HepG2 (cell line): ENCODE measurements around the gene MRGPRG. TPM values are rescaled to one million over a fixed set of nuclear protein-coding genes. Genes with fewer than 3 reads are reported as not detected.

Experiments
- ATAC-seq: fragments of 200-7000 bp; cut with Tn5 transposase; 3 replicates; pipeline ENCODE4 v1.9.1; 2020; ENCODE audit warnings: mild to moderate bottlenecking, moderate library complexity
- BruUV-seq: library from RNA; stranded (reverse); fragments of 400-500 nt; replicated peaks from 2 replicates; lab custom pipeline; 2021; lab: Mats Ljungman, UMichigan
- CTCF ChIA-PET: fragments of 300-600 bp; formaldehyde crosslinking; extraction: SDS; loops from one replicate; lab custom pipeline; 2021; ENCODE audit warnings: low total read pairs, inconsistent platforms, low intra/inter-chr PET ratio; lab: Yijun Ruan, JAX
- POLR2A ChIA-PET: fragments of 350-600 bp; sonication (Branson Sonifier 250); formaldehyde crosslinking; loops from one replicate; lab custom pipeline; 2020; ENCODE audit warnings: antibody characterized with exemption, inconsistent platforms; lab: Yijun Ruan, JAX
- DNase-seq: peaks from one replicate; pipeline ENCODE4 v3.0.0-alpha.2; 2015; ENCODE audit warnings: low spot score
- FAIRE-seq: peaks from 3 replicates; lab custom pipeline; 2011; peaks lifted over from hg19 to GRCh38; lab: Jason Lieb, UNC
- H2AFZ ChIP-seq: one replicate; pipeline ENCODE4 v1.6.1; 2011; ENCODE audit warnings: low read length, inconsistent platforms
- H3K27ac ChIP-seq: fragments of 300-600 bp; 3 replicates; pipeline ENCODE4 v1.8.0; 2011; ENCODE audit warnings: mixed run types, mild to moderate bottlenecking, mixed read lengths, low read length, inconsistent platforms; ENCODE audit not compliant: insufficient read depth; ENCODE audit errors: extremely low read length
- H3K27me3 ChIP-seq, 2 experiments: fragments of 200-600 bp in 1 of 2; 2 replicates in 1 of 2; 3 replicates in 1 of 2; pipeline versions ENCODE4 v1.6.0 to v1.8.0; 2011; ENCODE audit warnings: low read length in 2 of 2, mild to moderate bottlenecking in 2 of 2, moderate library complexity in 2 of 2, inconsistent platforms in 1 of 2; ENCODE audit not compliant: insufficient read depth in 2 of 2, control insufficient read depth in 1 of 2
- H3K36me3 ChIP-seq, 2 experiments: fragments of 200-600 bp in 1 of 2; replicated peaks in 1 of 2; 2 replicates in 1 of 2; 3 replicates in 1 of 2; pipeline versions ENCODE4 v1.5.1 to v1.8.0; 2011; ENCODE audit warnings: low read length in 2 of 2, inconsistent platforms in 1 of 2; ENCODE audit not compliant: insufficient read depth in 2 of 2, control insufficient read depth in 1 of 2
- H3K4me1 ChIP-seq: 2 replicates; pipeline ENCODE4 v1.5.1; 2012; ENCODE audit warnings: low read length, inconsistent platforms; ENCODE audit not compliant: insufficient read depth
- H3K4me2 ChIP-seq: 2 replicates; pipeline ENCODE4 v1.6.0; 2011; ENCODE audit warnings: low read depth, low read length, inconsistent platforms
- H3K4me3 ChIP-seq, 3 experiments: fragments of 200-600 bp in 1 of 3; sonication (generic), shearing (Covaris generic) in 1 of 3; replicated peaks in 1 of 3; 2 replicates each; pipeline ENCODE4 v1.5.1; 2011 to 2016; ENCODE audit warnings: low read length in 3 of 3, inconsistent platforms in 2 of 3, low read depth in 2 of 3, mild to moderate bottlenecking in 2 of 3, control low read depth in 1 of 3, mixed read lengths in 1 of 3; ENCODE audit not compliant: insufficient read depth in 1 of 3
- H3K79me2 ChIP-seq: one replicate; pipeline ENCODE4 v1.6.1; 2011; ENCODE audit warnings: low read length, inconsistent platforms; ENCODE audit not compliant: insufficient read depth
- H3K9ac ChIP-seq: 2 replicates; pipeline ENCODE4 v1.6.0; 2011; ENCODE audit warnings: mild to moderate bottlenecking, low read depth, low read length, inconsistent platforms; ENCODE audit not compliant: insufficient read depth
- H3K9me3 ChIP-seq: 2 replicates; pipeline ENCODE4 v1.5.1; 2012; ENCODE audit warnings: mild to moderate bottlenecking, low read length
- H4K20me1 ChIP-seq: 2 replicates; pipeline ENCODE4 v1.6.0; 2011; ENCODE audit warnings: inconsistent platforms, mild to moderate bottlenecking, low read length, moderate library complexity; ENCODE audit not compliant: insufficient read depth
- CREB1 ChIP-seq, 2 experiments: fragments of 450-650 bp in 1 of 2; IDR thresholded peaks; 2 replicates each; pipeline ENCODE4 v1.6.1; 2016 to 2017; ENCODE audit warnings: control low read depth in 1 of 2, mild to moderate bottlenecking in 1 of 2, missing compliant biosample characterization in 1 of 2, missing genetic modification characterization in 1 of 2
- GABPA ChIP-seq, 2 experiments: IDR thresholded peaks; 2 replicates each; pipeline ENCODE4 v1.6.1; 2011 to 2016; ENCODE audit warnings: low read depth in 2 of 2, low read length in 1 of 2, missing biosample characterization in 1 of 2, missing genetic modification characterization in 1 of 2
- HOXA5 ChIP-seq: sonication (generic); formaldehyde crosslinking; IDR thresholded peaks from 2 replicates; pipeline ENCODE4 v1.4.0; 2020; ENCODE audit warnings: missing genetic modification reagents
- PCBP2 ChIP-seq: fragments of 200-400 bp; formaldehyde crosslinking; optimal IDR thresholded peaks from 2 replicates; pipeline ENCODE3; 2018; ENCODE audit warnings: low read length, low read depth; ENCODE audit not compliant: poor library complexity, severe bottlenecking
- PRPF4 ChIP-seq: fragments of 200-400 bp; formaldehyde crosslinking; IDR thresholded peaks from 2 replicates; pipeline ENCODE4 v1.6.1; 2016; ENCODE audit warnings: low read length, low read depth; ENCODE audit not compliant: poor library complexity, severe bottlenecking
- RFXANK ChIP-seq: IDR thresholded peaks from 2 replicates; pipeline ENCODE4 v1.6.1; 2016
- RFXAP ChIP-seq: sonication (generic); formaldehyde crosslinking; IDR thresholded peaks from 2 replicates; pipeline ENCODE4 v1.4.0; 2020; ENCODE audit warnings: missing genetic modification reagents, borderline replicate concordance
- ZNF614 ChIP-seq: IDR thresholded peaks from 2 replicates; pipeline ENCODE4 v1.6.1; 2018; ENCODE audit warnings: missing biosample characterization, missing genetic modification reagents, inconsistent platforms, borderline replicate concordance
- ZNF619 ChIP-seq: sonication (generic); formaldehyde crosslinking; IDR thresholded peaks from 2 replicates; pipeline ENCODE4 v1.4.0; 2020; ENCODE audit warnings: mild to moderate bottlenecking, missing genetic modification reagents
- WGBS: methylation state at CpG from one replicate; pipeline ENCODE4 v1.1.6; 2017; ENCODE audit warnings: low lambda C conversion rate; 5-methylcytosine and 5-hydroxymethylcytosine counted together
- in situ Hi-C: cut with HindIII; loops from 2 replicates; pipeline ENCODE4 v1.10.0; 2017; ENCODE audit warnings: low pct_unique_long_range_greater_than_20kb; ENCODE audit not compliant: extremely low pct_ligation_motif_present
- intact Hi-C: fragments of 100-400 bp; cut with micrococcal nuclease; formaldehyde crosslinking; loops from one replicate; pipeline ENCODE4 v1.10.0; 2022; ENCODE audit not compliant: unreplicated experiment
- polyA plus RNA-seq, 8 experiments: library from polyadenylated mRNA; depleted of rRNA in 3 of 8; stranded (reverse) in 7 of 8; unstranded in 1 of 8; fragments of >200 nt; fragmentation: Illumina TruSeq in 4 of 8; extraction: Trizol in 4 of 8; gene quantifications; 2 replicates each; pipeline versions ENCODE4 v1.2.1 to v1.2.3, GENCODE V29; 2011 to 2016; ENCODE audit warnings: low read depth in 4 of 8, missing spikeins in 1 of 8, mixed read lengths in 1 of 8; ENCODE audit not compliant: insufficient read depth in 1 of 8
- total RNA-seq, 5 experiments: library from RNA; depleted of rRNA; stranded (reverse); fragments of >200 nt; fragmentation: Illumina TruSeq; extraction: Trizol; gene quantifications; 2 replicates each; pipeline ENCODE4 v1.2.3, GENCODE V29; 2016; ENCODE audit warnings: low read depth in 1 of 5
- TF ChIP-seq, protein P1 (sequence below): IDR thresholded peaks from 2 replicates; pipeline ENCODE4 v1.4.0; 2020; ENCODE audit warnings: mild to moderate bottlenecking, missing genetic modification reagents
- TF ChIP-seq, protein P2 (sequence below): IDR thresholded peaks from 2 replicates; pipeline ENCODE4 v1.6.1; 2016; ENCODE audit warnings: mild to moderate bottlenecking, missing biosample characterization, missing genetic modification reagents

Gene MRGPRG
- total and polyA plus RNA-seq, 2 of the 13 experiments (the other 11 are each of a cell fraction or from before 2014, with no cell fraction given): not detected

DNA sequence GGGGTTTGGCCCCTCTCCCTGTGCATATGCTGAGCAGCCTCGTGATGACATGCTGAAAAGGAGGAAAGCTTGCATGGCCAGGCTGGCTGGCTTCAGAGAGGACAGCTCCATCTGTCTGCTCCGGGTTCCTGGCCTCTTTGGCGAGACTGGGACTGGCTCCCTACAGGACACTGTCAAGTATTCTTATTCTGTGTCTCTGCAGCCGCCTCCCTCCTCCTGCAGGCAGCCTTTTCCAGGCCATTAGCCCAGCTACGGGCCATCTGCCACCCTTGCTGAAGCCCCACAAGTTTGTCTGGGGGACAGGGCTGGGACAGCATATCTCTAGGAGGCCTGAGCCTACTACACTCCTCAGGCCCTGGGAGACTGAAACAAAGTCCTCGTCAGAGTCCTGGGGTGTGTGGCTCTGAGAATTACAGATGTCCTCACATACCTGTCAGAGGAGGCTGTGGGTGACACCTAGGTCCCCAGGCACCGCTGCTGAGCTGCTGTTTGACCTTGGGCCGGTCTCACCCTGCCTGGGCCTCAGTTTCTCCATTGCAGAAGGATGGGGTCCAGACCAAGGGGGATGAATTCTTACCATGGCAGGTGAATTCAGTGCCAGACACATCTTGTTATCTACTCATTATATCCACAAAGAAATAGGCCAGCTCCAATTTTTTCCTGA is 11.0 kb downstream of the MRGPRG start:
- 0% methylated on average over 2 of the region's 8 CpGs for WGBS
- H3K4me1 ChIP-seq: no peaks in the 10 kb centered on the region
- POLR2A ChIA-PET: no interaction called here
- no peak overlapping the region for H3K9ac ChIP-seq
- ATAC-seq (no peak), DNase-seq (no peak), FAIRE-seq (no peak)
- no peaks in the 10 kb centered on the region for H3K79me2 ChIP-seq
- H2AFZ ChIP-seq: no peak overlapping the region
- no peaks in the 10 kb centered on the region for H3K9me3 ChIP-seq
- H3K4me3 ChIP-seq: no peak overlapping the region
- H3K36me3 ChIP-seq: no peaks in the 10 kb centered on the region
- no TSS peak for BruUV-seq
- no peak overlapping the region for H3K27ac ChIP-seq
- no peak overlapping the region for H3K4me2 ChIP-seq
- peaks cover 7 to 31% of the 10 kb centered on the region in 2 experiments; a peak in 4 of 5 replicates for H3K27me3 ChIP-seq
- TF ChIP-seq ZNF614 (CRISPR knock-in tag) (no peak), PCBP2 (no peak)
- intact Hi-C loops (no loop called here), in situ Hi-C loops (no loop called here)
- CTCF ChIA-PET: no interaction called here
- no peaks in the 10 kb centered on the region for H4K20me1 ChIP-seq

- 53% methylated on average over 1 of the region's 1 CpG for WGBS
These were observed 11.8 kb downstream of the MRGPRG start for GRCh38 chr11:3206922-3207204.

More at GRCh38 chr11:3206922-3207204, 11.8 kb downstream of the MRGPRG start:
- Histone ChIP-seq H3K9me3 (no peaks in the 10 kb centered on the region), H3K4me1 (no peaks in the 10 kb centered on the region), H3K9ac (no peak overlapping the region), H3K27me3 (peaks cover 9 to 39% of the 10 kb centered on the region in 2 experiments; a peak in 4 of 5 replicates), H3K4me2 (no peak overlapping the region), H3K36me3 (no peaks in the 10 kb centered on the region), H3K27ac (no peak overlapping the region), H3K79me2 (no peaks in the 10 kb centered on the region), H4K20me1 (no peaks in the 10 kb centered on the region), H2AFZ (no peak overlapping the region), H3K4me3 (no peak overlapping the region)
- intact Hi-C loops (no loop called here), in situ Hi-C loops (no loop called here)
- DNase-seq (no peak), FAIRE-seq (no peak)
- ChIA-PET POLR2A (no interaction called here), CTCF (no interaction called here)
- BruUV-seq: no TSS peak
- TF ChIP-seq, protein P1, sequence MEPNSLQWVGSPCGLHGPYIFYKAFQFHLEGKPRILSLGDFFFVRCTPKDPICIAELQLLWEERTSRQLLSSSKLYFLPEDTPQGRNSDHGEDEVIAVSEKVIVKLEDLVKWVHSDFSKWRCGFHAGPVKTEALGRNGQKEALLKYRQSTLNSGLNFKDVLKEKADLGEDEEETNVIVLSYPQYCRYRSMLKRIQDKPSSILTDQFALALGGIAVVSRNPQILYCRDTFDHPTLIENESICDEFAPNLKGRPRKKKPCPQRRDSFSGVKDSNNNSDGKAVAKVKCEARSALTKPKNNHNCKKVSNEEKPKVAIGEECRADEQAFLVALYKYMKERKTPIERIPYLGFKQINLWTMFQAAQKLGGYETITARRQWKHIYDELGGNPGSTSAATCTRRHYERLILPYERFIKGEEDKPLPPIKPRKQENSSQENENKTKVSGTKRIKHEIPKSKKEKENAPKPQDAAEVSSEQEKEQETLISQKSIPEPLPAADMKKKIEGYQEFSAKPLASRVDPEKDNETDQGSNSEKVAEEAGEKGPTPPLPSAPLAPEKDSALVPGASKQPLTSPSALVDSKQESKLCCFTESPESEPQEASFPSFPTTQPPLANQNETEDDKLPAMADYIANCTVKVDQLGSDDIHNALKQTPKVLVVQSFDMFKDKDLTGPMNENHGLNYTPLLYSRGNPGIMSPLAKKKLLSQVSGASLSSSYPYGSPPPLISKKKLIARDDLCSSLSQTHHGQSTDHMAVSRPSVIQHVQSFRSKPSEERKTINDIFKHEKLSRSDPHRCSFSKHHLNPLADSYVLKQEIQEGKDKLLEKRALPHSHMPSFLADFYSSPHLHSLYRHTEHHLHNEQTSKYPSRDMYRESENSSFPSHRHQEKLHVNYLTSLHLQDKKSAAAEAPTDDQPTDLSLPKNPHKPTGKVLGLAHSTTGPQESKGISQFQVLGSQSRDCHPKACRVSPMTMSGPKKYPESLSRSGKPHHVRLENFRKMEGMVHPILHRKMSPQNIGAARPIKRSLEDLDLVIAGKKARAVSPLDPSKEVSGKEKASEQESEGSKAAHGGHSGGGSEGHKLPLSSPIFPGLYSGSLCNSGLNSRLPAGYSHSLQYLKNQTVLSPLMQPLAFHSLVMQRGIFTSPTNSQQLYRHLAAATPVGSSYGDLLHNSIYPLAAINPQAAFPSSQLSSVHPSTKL (CRISPR knock-in tag): no peak
- TF ChIP-seq GABPA (IDR thresholded peaks at IDR 0.05; ENCODE audit: low read depth, low read length) (no peak), GABPA (CRISPR knock-in tag; IDR thresholded peaks at IDR 0.05; ENCODE audit: low read depth) (no peak), CREB1 (IDR thresholded peaks at IDR 0.05) (peak; percentile 85), CREB1 (CRISPR knock-in tag; IDR thresholded peaks at IDR 0.05) (no peak), RFXANK (CRISPR knock-in tag) (no peak), HOXA5 (CRISPR knock-in tag) (no peak), PRPF4 (no peak), ZNF619 (no peak), RFXAP (CRISPR knock-in tag) (no peak)
- TF ChIP-seq, protein P2, sequence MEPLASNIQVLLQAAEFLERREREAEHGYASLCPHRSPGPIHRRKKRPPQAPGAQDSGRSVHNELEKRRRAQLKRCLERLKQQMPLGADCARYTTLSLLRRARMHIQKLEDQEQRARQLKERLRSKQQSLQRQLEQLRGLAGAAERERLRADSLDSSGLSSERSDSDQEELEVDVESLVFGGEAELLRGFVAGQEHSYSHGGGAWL (CRISPR knock-in tag): no peak
- TF ChIP-seq, all 625 proteins: peak for 1
- ATAC-seq: no peak
